Measurements from ENCODE around the gene UBE4A.

UBE4A gene

DNA sequence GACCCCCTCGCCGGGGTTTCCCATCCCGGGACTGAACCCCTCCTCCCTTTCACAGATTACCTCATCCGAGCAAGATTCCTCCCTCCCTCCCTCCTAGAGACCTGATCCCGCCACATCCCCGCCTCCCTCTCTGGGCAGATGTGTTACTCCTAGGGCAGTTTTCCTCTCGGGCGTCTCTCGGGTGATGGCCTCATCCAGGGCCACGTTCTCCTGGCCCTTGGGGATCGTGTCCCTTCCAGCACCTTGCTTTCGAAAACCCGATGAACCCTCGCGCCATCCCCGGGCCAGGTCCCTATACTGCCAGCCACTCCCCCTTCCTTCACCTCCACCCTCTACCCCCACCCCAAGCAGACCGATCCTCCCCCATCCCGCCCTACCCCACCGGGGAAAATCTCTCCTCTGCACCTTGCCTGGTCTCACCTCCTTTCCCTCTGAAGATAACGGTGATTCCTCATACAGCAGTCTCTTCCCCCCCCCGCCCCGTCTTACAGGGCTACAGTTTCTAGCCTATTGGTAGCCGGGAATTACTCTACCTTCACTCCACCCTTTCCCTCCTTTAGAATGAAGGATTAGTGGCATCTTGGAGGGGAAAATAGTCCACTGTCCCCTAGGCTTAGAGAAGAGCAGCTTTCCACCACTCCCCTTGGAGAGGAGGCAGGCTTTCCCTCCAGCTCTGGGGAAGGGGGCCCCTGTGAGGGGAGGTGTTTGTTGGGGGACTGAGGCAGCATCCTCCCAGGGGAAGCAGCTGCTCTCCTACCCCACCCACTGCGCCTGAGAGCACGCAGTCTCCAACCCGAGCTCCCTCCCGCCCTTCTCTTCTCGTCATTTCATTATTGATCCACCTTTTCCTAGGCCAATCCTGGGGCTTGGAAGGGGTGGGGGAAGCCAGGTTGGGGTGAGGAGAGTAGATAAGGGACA, 78.1 kb downstream of the UBE4A start:
- DNase-seq (ENCODE audit: low read depth) = peak; percentile 15

DNA sequence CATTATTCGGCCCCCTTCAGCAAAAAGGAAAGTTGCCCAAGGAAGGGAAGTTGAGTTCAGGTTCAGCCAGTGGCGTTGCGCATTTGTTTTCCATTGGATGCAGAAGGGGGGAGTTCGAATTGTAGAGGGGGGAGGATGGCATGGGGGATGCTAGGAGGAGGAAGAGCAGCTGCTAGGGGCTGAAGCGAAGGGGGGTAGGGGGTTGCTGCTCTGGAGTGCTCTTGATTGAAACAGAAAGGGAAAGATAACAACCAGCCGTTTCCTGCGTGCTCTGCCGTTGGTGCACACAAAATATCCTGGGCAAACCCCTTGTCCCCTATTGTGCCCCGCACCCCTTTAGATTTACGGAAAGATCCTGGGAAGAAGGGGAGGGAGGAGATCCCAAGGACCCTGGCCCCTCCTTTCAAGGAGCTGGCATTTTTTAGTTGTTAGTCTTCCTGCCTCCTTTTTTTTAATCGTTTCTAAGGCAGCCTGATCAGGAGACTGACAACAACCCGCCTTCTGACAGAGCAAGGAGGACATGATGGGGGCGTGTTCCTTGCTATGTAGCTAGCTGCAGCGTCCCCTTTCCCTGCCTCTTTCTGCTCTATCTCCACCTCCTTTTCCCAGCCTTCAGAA, 79.0 kb downstream of the UBE4A start:
- no peak for DNase-seq (ENCODE audit: low read depth)

- no peak for DNase-seq (ENCODE audit: low read depth)
These were observed 80.2 kb downstream of the UBE4A start for GRCh38 chr11:118439646-118440045.

DNA sequence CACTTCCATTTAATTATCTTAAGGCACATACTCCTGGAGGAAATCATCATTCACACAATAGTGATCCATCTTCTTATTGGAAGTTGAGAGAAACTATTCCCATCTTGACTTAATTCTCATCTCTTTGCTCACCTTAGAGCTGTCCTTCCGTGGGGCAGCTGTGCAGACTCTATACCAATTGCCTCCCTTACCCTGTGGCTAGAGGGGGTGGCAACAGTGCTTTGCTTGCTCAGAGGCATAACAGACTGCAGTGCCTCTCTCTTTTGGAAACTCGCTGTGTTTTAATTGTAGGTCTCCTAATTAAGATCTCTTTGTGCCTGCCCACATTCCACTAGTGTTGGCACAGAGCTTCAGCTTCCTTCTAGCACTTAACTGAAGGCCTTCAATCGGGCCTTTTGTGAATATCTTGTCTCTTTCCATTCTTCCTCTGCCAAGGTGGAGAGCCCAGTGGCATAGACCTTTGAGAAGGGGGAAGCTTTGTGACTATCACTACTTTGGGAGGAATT, 82.4 kb downstream of the UBE4A start:
- no peak for DNase-seq (ENCODE audit: low read depth)

- no peak for DNase-seq (ENCODE audit: low read depth)
These were observed 82.9 kb downstream of the UBE4A start for GRCh38 chr11:118442301-118442700.

- DNase-seq (ENCODE audit: low read depth) = no peak
These were observed 83.6 kb downstream of the UBE4A start for GRCh38 chr11:118442908-118443589.

GRCh38 chr11:118443590-118444218, 84.3 kb downstream of the UBE4A start:
- no peak for DNase-seq (ENCODE audit: low read depth)

DNA sequence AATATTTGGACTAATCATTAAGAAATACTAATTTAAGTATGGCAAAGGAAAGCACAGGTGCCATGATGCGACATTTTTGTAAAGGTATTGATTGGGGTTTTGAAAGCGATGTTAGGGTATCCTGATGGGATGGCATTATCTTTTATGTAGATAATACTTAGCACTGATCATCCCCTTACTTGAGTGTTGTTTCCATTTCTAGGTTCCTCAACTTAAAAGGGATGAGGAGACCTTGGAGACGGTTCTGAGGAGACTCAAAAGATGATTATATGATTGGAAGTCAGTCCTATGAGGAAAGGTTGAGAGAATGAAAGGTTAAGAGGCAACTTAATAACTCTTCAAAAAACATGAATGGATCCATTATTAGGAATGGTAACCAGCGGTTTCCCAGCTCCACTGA, 88.0 kb downstream of the UBE4A start:
- no peak for DNase-seq (ENCODE audit: low read depth)

DNA sequence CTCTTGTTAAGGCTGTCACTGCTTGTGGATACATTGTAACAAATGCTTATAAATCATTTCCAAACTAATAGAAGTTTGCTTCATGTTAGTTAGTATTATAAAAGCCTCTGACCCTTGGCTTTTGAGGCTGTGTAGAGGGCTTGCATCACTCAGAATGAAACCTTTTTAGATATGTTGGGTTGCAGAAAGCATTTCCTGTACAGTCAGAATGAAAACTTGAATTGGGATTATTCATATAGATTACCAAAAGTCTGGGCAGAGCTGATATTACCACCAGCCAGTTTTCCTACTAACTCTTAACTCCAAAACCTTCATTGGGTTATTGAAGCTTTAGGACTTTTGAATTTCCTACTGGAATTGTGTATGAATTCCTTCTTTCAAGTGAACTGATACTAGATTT, 88.9 kb downstream of the UBE4A start:
- no peak for DNase-seq (ENCODE audit: low read depth)
